Measurements from ENCODE around the gene CD79B. TPM values are rescaled to one million over a fixed set of nuclear protein-coding genes. Genes with fewer than 3 reads are reported as not detected.
A peak's percentile ranks its signal among the peaks of the same experiment; 100 is the strongest.
"Not testable (repeated sequence)": the region's sequence is repeated elsewhere in the genome, so short reads cannot be mapped to it uniquely, and the experiment has no call there.

Gene CD79B
- total RNA-seq, 1 experiment from 2014 or later: not detected

GRCh38 chr17:63881935-63882601, 50.1 kb downstream of the CD79B start, which contains the start of gene GH2:
GH2 (minus strand) TSS chr17:63881944; CDS start chr17:63881801, 143 bp downstream.
- Histone ChIP-seq H3K4me1 (ENCODE audit: insufficient read depth, low read length) (no peaks in the 10 kb centered on the region), H3K4me3 (ENCODE audit: low read length) (no peak within 1 kb of the TSS), H3K79me2 (ENCODE audit: low read length) (no peaks in the 10 kb centered on the region), H2AFZ (ENCODE audit: low read length) (no peak within 1 kb of the TSS), H3K9me3 (ENCODE audit: low read length) (no peaks in the 10 kb centered on the region), H3K27me3 (ENCODE audit: low read length) (peaks cover 2% of the 10 kb centered on the region; the same call in 1 of the 2 replicates), H3K9me2 (replicated peaks; ENCODE audit: low read length) (no peaks in the 10 kb centered on the region), H3K4me2 (ENCODE audit: low read length) (no peak within 1 kb of the TSS), H3K36me3 (ENCODE audit: low read depth, low read length) (no peaks in the 10 kb centered on the region), H4K20me1 (ENCODE audit: low read length) (no peaks in the 10 kb centered on the region), H3K27ac (ENCODE audit: low read length) (no peak within 1 kb of the TSS), H3K9ac (ENCODE audit: low read length) (no peak within 1 kb of the TSS), H3F3A (ENCODE audit: low read length, unreplicated experiment) (no peaks in the 10 kb centered on the region)
- peak; percentile 95 for ATAC-seq
- no TSS peak for BruUV-seq (replicated peaks)
- peak; percentile 62 for TF ChIP-seq CTCF (conservative IDR thresholded peaks at IDR 0.05; ENCODE audit: low read depth, low read length)
- TF ChIP-seq EZH2phosphoT487 (IDR thresholded peaks at IDR 0.05; ENCODE audit: borderline replicate concordance, low read length): no peak
- peak; percentile 79 for DNase-seq
- CTCF ChIA-PET: no interaction called here
- intact Hi-C loops (cut with micrococcal nuclease): no loop called here
- POLR2A ChIA-PET (ENCODE audit: unreplicated experiment): no interaction called here

GRCh38 chr17:63881337-63881736, 50.8 kb downstream of the CD79B start:
- CTCF ChIA-PET: interaction anchor here (0.6 kb wide), 1 partner anchor 193 kb away, joined by 3 read pairs; no protein-coding TSS in a partner anchor
- H3K4me1 ChIP-seq (ENCODE audit: insufficient read depth, low read length); H3K27me3 ChIP-seq (ENCODE audit: low read length); intact Hi-C loops (cut with micrococcal nuclease); H3K79me2 ChIP-seq (ENCODE audit: low read length); H3F3A ChIP-seq (ENCODE audit: low read length, unreplicated experiment); H4K20me1 ChIP-seq (ENCODE audit: low read length); H3K9me2 ChIP-seq (replicated peaks; ENCODE audit: low read length); ATAC-seq; H3K9ac ChIP-seq (ENCODE audit: low read length); H3K4me3 ChIP-seq (ENCODE audit: low read length); H3K9me3 ChIP-seq (ENCODE audit: low read length); POLR2A ChIA-PET (ENCODE audit: unreplicated experiment); DNase-seq; H3K36me3 ChIP-seq (ENCODE audit: low read depth, low read length); H2AFZ ChIP-seq (ENCODE audit: low read length); BruUV-seq (replicated peaks); H3K27ac ChIP-seq (ENCODE audit: low read length); H3K4me2 ChIP-seq (ENCODE audit: low read length): not testable (repeated sequence)
- TF ChIP-seq CTCF (conservative IDR thresholded peaks at IDR 0.05; ENCODE audit: low read depth, low read length): 0 out of 2 replicates have a peak, but pooled peaks have one; percentile 13

- no peak overlapping the region for H3K4me2 ChIP-seq (ENCODE audit: low read length)
- H3K9ac ChIP-seq (ENCODE audit: low read length): no peak overlapping the region
- H3K27ac ChIP-seq (ENCODE audit: low read length): no peak overlapping the region
- H3K4me1 ChIP-seq (ENCODE audit: insufficient read depth, low read length): no peaks in the 10 kb centered on the region
- no peaks in the 10 kb centered on the region for H4K20me1 ChIP-seq (ENCODE audit: low read length)
- no peak overlapping the region for H2AFZ ChIP-seq (ENCODE audit: low read length)
- H3F3A ChIP-seq (ENCODE audit: low read length, unreplicated experiment): no peaks in the 10 kb centered on the region
- no peaks in the 10 kb centered on the region for H3K9me3 ChIP-seq (ENCODE audit: low read length)
- H3K9me2 ChIP-seq (replicated peaks; ENCODE audit: low read length): no peaks in the 10 kb centered on the region
- peaks cover 7% of the 10 kb centered on the region; the same call in 1 of the 2 replicates for H3K27me3 ChIP-seq (ENCODE audit: low read length)
- no peaks in the 10 kb centered on the region for H3K79me2 ChIP-seq (ENCODE audit: low read length)
- H3K4me3 ChIP-seq (ENCODE audit: low read length): no peak overlapping the region
- no peaks in the 10 kb centered on the region for H3K36me3 ChIP-seq (ENCODE audit: low read depth, low read length)
- ChIA-PET CTCF (interaction anchor here (0.6 kb wide), 1 partner anchor 193 kb away, joined by 3 read pairs; no protein-coding TSS in a partner anchor), POLR2A (ENCODE audit: unreplicated experiment) (no interaction called here)
- BruUV-seq (replicated peaks): no TSS peak
- DNase-seq (no peak), ATAC-seq (no peak)
- TF ChIP-seq EZH2phosphoT487 (IDR thresholded peaks at IDR 0.05; ENCODE audit: borderline replicate concordance, low read length): no peak
- TF ChIP-seq EZH2 (IDR thresholded peaks at IDR 0.05; ENCODE audit: low read length, unreplicated experiment): no peak
- no peak for TF ChIP-seq CTCF (conservative IDR thresholded peaks at IDR 0.05; ENCODE audit: low read depth, low read length)
- intact Hi-C loops (cut with micrococcal nuclease): no loop called here
These were observed 51.4 kb downstream of the CD79B start for GRCh38 chr17:63880706-63881105.

Measured in PC-3 (cell line).